HL-60 (cell line): Measurements from ENCODE around the gene LIN7A.

ENCODE experiments used
- CTCF ChIP-seq: IDR thresholded peaks from one replicate; pipeline ENCODE4 v1.5.1; 2011; ENCODE audit warnings: low read length, control low read depth, inconsistent platforms; ENCODE audit not compliant: insufficient read depth
- GABPA ChIP-seq: IDR thresholded peaks from 2 replicates; pipeline ENCODE4 v1.6.1; 2012; ENCODE audit warnings: low read depth
- POLR2AphosphoS5 ChIP-seq: IDR thresholded peaks from 2 replicates; pipeline ENCODE4 v1.6.1; 2012; ENCODE audit warnings: low read depth
- SPI1 ChIP-seq: IDR thresholded peaks from 2 replicates; pipeline ENCODE4 v1.6.1; 2012; ENCODE audit warnings: low read depth, mild to moderate bottlenecking, borderline replicate concordance

GRCh38 chr12:80917651-80918050 is 20.1 kb downstream of the LIN7A start:
- TF ChIP-seq CTCF (no peak), GABPA (no peak), POLR2AphosphoS5 (no peak), SPI1 (no peak)
